HepG2 (cell line): ENCODE data around the gene FAM83D. TPM values are rescaled to one million over a fixed set of nuclear protein-coding genes. Genes with fewer than 3 reads are reported as not detected.

Experiments used
- FOXK2 ChIP-seq: fragments of 450-650 bp; IDR thresholded peaks from 2 replicates; pipeline ENCODE4 v1.6.1; 2016
- GATAD2A ChIP-seq: IDR thresholded peaks from 2 replicates; pipeline ENCODE4 v1.6.1; 2016
- HHEX ChIP-seq: IDR thresholded peaks from 2 replicates; pipeline ENCODE4 v1.6.1; 2016; ENCODE audit warnings: control low read depth
- HNRNPLL ChIP-seq: fragments of 200-400 bp; formaldehyde crosslinking; IDR thresholded peaks from 2 replicates; pipeline ENCODE4 v1.6.1; 2017; ENCODE audit warnings: mild to moderate bottlenecking, low read depth, low read length; ENCODE audit not compliant: poor library complexity, severe bottlenecking
- MEF2D ChIP-seq: sonication (generic); formaldehyde crosslinking; IDR thresholded peaks from 2 replicates; pipeline ENCODE4 v1.5.1; 2020; ENCODE audit warnings: mild to moderate bottlenecking, missing genetic modification reagents
- PITX1 ChIP-seq: sonication (generic); formaldehyde crosslinking; IDR thresholded peaks from 2 replicates; pipeline ENCODE4 v1.5.1; 2020; ENCODE audit warnings: mild to moderate bottlenecking, missing genetic modification reagents
- PLSCR1 ChIP-seq: sonication (generic); formaldehyde crosslinking; IDR thresholded peaks from 2 replicates; pipeline ENCODE4 v1.5.0; 2020; ENCODE audit warnings: missing genetic modification reagents, mild to moderate bottlenecking, borderline replicate concordance
- TARDBP ChIP-seq: sonication (generic); formaldehyde crosslinking; IDR thresholded peaks from 2 replicates; pipeline ENCODE4 v1.8.0; 2022; ENCODE audit warnings: mild to moderate bottlenecking, missing genetic modification reagents
- TOPORS ChIP-seq: sonication (generic); formaldehyde crosslinking; IDR thresholded peaks from 2 replicates; pipeline ENCODE4 v1.8.0; 2023; ENCODE audit warnings: mild to moderate bottlenecking, missing genetic modification reagents
- ZBTB20 ChIP-seq: sonication (generic); formaldehyde crosslinking; IDR thresholded peaks from 2 replicates; pipeline ENCODE4 v1.8.1; 2023; ENCODE audit warnings: missing genetic modification reagents, low read depth, mild to moderate bottlenecking, borderline replicate concordance
- ZFP36 ChIP-seq: fragments of 150-350 bp; IDR thresholded peaks from 2 replicates; pipeline ENCODE4 v1.6.1; 2018; ENCODE audit warnings: borderline replicate concordance, low read length, low read depth; ENCODE audit not compliant: partially characterized antibody
- ZFP36L1 ChIP-seq: sonication (generic); formaldehyde crosslinking; IDR thresholded peaks from 2 replicates; pipeline ENCODE4 v1.8.0; 2022; ENCODE audit warnings: mild to moderate bottlenecking, missing genetic modification reagents, moderate library complexity
- ZHX2 ChIP-seq, 2 experiments: sonication (generic) in 1 of 2; formaldehyde crosslinking in 1 of 2; IDR thresholded peaks; 2 replicates each; pipeline versions ENCODE4 v1.6.1 to v1.9.0; 2014 to 2022; ENCODE audit warnings: antibody characterized with exemption in 1 of 2, borderline replicate concordance in 1 of 2, inconsistent platforms in 1 of 2, low read depth in 1 of 2, missing genetic modification reagents in 1 of 2
- ZMYM3 ChIP-seq: sonication (generic); formaldehyde crosslinking; IDR thresholded peaks from 2 replicates; pipeline ENCODE4 v1.5.1; 2020; ENCODE audit warnings: mild to moderate bottlenecking, missing genetic modification reagents
- ZNF276 ChIP-seq: sonication (generic); formaldehyde crosslinking; IDR thresholded peaks from 2 replicates; pipeline ENCODE4 v1.4.0; 2020; ENCODE audit warnings: mild to moderate bottlenecking, low read depth, missing genetic modification reagents
- ZNF329 ChIP-seq: sonication (generic); formaldehyde crosslinking; IDR thresholded peaks from 2 replicates; pipeline ENCODE4 v1.9.0; 2021; ENCODE audit warnings: low read depth, mild to moderate bottlenecking, missing genetic modification reagents
- ZNF567 ChIP-seq: sonication (generic); formaldehyde crosslinking; IDR thresholded peaks from 2 replicates; pipeline ENCODE4 v1.8.1; 2023; ENCODE audit warnings: mild to moderate bottlenecking, missing genetic modification reagents, borderline replicate concordance
- ZNF577 ChIP-seq: sonication (generic); formaldehyde crosslinking; IDR thresholded peaks from 2 replicates; pipeline ENCODE4 v1.4.0; 2020; ENCODE audit warnings: mild to moderate bottlenecking, low read depth, missing genetic modification reagents, borderline replicate concordance
- ZNF766 ChIP-seq: sonication (generic); formaldehyde crosslinking; IDR thresholded peaks from 2 replicates; pipeline ENCODE4 v1.5.0; 2020; ENCODE audit warnings: missing genetic modification reagents, borderline replicate concordance
- ZNF776 ChIP-seq: sonication (generic); formaldehyde crosslinking; IDR thresholded peaks from 2 replicates; pipeline ENCODE4 v1.4.0; 2020; ENCODE audit warnings: mild to moderate bottlenecking, missing genetic modification reagents
- polyA plus RNA-seq, 8 experiments: library from polyadenylated mRNA; depleted of rRNA in 3 of 8; stranded (reverse) in 7 of 8; unstranded in 1 of 8; fragments of >200 nt; fragmentation: Illumina TruSeq in 4 of 8; extraction: Trizol in 4 of 8; gene quantifications; 2 replicates each; pipeline versions ENCODE4 v1.2.1 to v1.2.3, GENCODE V29; 2011 to 2016; ENCODE audit warnings: low read depth in 4 of 8, missing spikeins in 1 of 8, mixed read lengths in 1 of 8; ENCODE audit not compliant: insufficient read depth in 1 of 8
- total RNA-seq, 5 experiments: library from RNA; depleted of rRNA; stranded (reverse); fragments of >200 nt; fragmentation: Illumina TruSeq; extraction: Trizol; gene quantifications; 2 replicates each; pipeline ENCODE4 v1.2.3, GENCODE V29; 2016; ENCODE audit warnings: low read depth in 1 of 5
- TF ChIP-seq, protein P1 (sequence below): sonication (generic); formaldehyde crosslinking; IDR thresholded peaks from 2 replicates; pipeline ENCODE4 v1.4.0; 2020; ENCODE audit warnings: mild to moderate bottlenecking, missing genetic modification reagents

FAM83D gene
- total and polyA plus RNA-seq, 2 of the 13 experiments (the other 11 are each of a cell fraction or from before 2014, with no cell fraction given): 51.4 to 64.0 TPM

DNA sequence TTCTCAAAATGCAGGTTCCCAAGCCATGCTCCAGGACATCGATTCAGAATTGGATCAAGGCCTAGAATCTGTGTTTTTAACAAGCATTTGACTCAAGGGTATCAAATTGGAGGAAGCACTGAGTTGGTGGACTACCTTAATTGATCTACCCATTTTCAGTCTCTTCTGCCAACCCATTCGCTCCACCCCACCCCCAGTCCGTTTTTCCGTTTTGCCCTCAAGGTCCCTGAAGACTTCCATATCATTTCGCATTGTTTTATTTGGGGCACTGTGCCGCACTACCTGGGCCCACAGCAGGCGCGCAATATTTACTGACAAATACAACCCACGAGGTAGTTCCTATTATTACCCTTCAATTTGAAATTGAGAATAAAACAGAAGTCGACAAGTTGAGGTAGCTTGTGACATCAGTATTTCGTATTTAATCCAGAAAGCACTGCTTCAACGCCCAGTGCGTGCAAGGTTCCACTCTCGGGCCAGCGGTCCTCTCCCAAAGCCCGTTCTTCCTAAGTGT, 35.4 kb downstream of the FAM83D start (continued):
- TF ChIP-seq ZHX2 (IDR thresholded peaks at IDR 0.05; ENCODE audit: low read depth) (no peak), ZHX2 (CRISPR knock-in tag; IDR thresholded peaks at IDR 0.05; ENCODE audit: borderline replicate concordance) (no peak), ZNF276 (CRISPR knock-in tag) (0 out of 2 replicates have a peak, but pooled peaks have one; percentile 42), FOXK2 (no peak), ZNF567 (CRISPR knock-in tag) (no peak), TARDBP (CRISPR knock-in tag) (0 out of 2 replicates have a peak, but pooled peaks have one; percentile 1), ZBTB20 (CRISPR knock-in tag) (peak; percentile 48; the same call in 1 of the 2 replicates), ZNF329 (CRISPR knock-in tag) (peak; percentile 20; the same call in 1 of the 2 replicates), ZFP36 (peak; percentile 46), ZMYM3 (peak; percentile 1; the same call in 1 of the 2 replicates), PLSCR1 (CRISPR knock-in tag) (no peak), ZNF776 (no peak; the same call in 1 of the 2 replicates), MEF2D (CRISPR knock-in tag) (peak; percentile 82; the same call in 1 of the 2 replicates), HHEX (CRISPR knock-in tag) (0 out of 2 replicates have a peak, but pooled peaks have one; percentile 34), ZNF766 (CRISPR knock-in tag) (peak; percentile 9; the same call in 1 of the 2 replicates), ZFP36L1 (CRISPR knock-in tag) (peak; percentile 53; the same call in 1 of the 2 replicates), HNRNPLL (no peak), PITX1 (peak; percentile 37), ZNF577 (CRISPR knock-in tag) (0 out of 2 replicates have a peak, but pooled peaks have one; percentile 33), GATAD2A (CRISPR knock-in tag) (no peak; the same call in 1 of the 2 replicates), TOPORS (CRISPR knock-in tag) (0 out of 2 replicates have a peak, but pooled peaks have one; percentile 29)
- TF ChIP-seq, protein P1, sequence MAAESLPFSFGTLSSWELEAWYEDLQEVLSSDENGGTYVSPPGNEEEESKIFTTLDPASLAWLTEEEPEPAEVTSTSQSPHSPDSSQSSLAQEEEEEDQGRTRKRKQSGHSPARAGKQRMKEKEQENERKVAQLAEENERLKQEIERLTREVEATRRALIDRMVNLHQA: 0 out of 2 replicates have a peak, but pooled peaks have one; percentile 4
